H9 (cell line): Measurements from ENCODE around the gene WASF3. TPM values are rescaled to one million over a fixed set of nuclear protein-coding genes. Genes with fewer than 3 reads are reported as not detected.

Experiments
- DNase-seq: peaks from one replicate; pipeline ENCODE4 v3.0.0-alpha.2; 2017
- H2AFZ ChIP-seq: one replicate; pipeline ENCODE4 v1.6.1; 2013; ENCODE audit warnings: mild to moderate bottlenecking, low read length, control low read depth, moderate library complexity
- H2AK5ac ChIP-seq: 2 replicates; pipeline ENCODE4 v1.6.1; 2013; ENCODE audit warnings: low read length, control low read depth, mixed read lengths; ENCODE audit not compliant: insufficient read length
- H2BK120ac ChIP-seq: one replicate; pipeline ENCODE4 v1.6.1; 2013; ENCODE audit warnings: low read depth, mild to moderate bottlenecking, low read length, control low read depth, inconsistent platforms; ENCODE audit not compliant: poor library complexity, severe bottlenecking
- H2BK12ac ChIP-seq: 2 replicates; pipeline ENCODE4 v1.6.1; 2013; ENCODE audit warnings: low read length, control low read depth, mixed read lengths, low read depth; ENCODE audit not compliant: insufficient read length
- H2BK15ac ChIP-seq: 2 replicates; pipeline ENCODE4 v1.6.1; 2013; ENCODE audit warnings: low read depth, low read length, control low read depth
- H2BK20ac ChIP-seq: one replicate; pipeline ENCODE4 v1.6.1; 2013; ENCODE audit warnings: low read depth, mild to moderate bottlenecking, low read length, control low read depth, inconsistent platforms; ENCODE audit not compliant: poor library complexity, severe bottlenecking
- H2BK5ac ChIP-seq: 2 replicates; pipeline ENCODE4 v1.6.1; 2013; ENCODE audit warnings: low read length, control low read depth, mixed read lengths; ENCODE audit not compliant: insufficient read length
- H3K14ac ChIP-seq: 2 replicates; pipeline ENCODE4 v1.6.1; 2013; ENCODE audit warnings: low read length, control low read depth; ENCODE audit not compliant: insufficient read depth
- H3K18ac ChIP-seq: 2 replicates; pipeline ENCODE4 v1.6.1; 2013; ENCODE audit warnings: low read depth, mild to moderate bottlenecking, mixed read lengths, low read length, control low read depth; ENCODE audit not compliant: insufficient read length
- H3K23ac ChIP-seq: 2 replicates; pipeline ENCODE4 v1.6.1; 2013; ENCODE audit warnings: low read length, control low read depth, mixed read lengths, low read depth; ENCODE audit not compliant: insufficient read length
- H3K23me2 ChIP-seq: 2 replicates; pipeline ENCODE4 v1.6.1; 2013; ENCODE audit warnings: low read depth, mild to moderate bottlenecking, mixed read lengths, low read length, control low read depth; ENCODE audit not compliant: insufficient read length, poor library complexity, severe bottlenecking
- H3K27ac ChIP-seq: 2 replicates; pipeline ENCODE4 v1.5.1; 2013; ENCODE audit warnings: low read length, control low read depth, mixed read lengths, low read depth; ENCODE audit not compliant: insufficient read length
- H3K27me3 ChIP-seq: 2 replicates; pipeline ENCODE4 v1.6.1; 2013; ENCODE audit warnings: low read length, control low read depth, inconsistent platforms; ENCODE audit not compliant: insufficient read depth
- H3K4ac ChIP-seq: 2 replicates; pipeline ENCODE4 v1.6.1; 2013; ENCODE audit warnings: low read depth, mild to moderate bottlenecking, control low read depth, inconsistent platforms, low read length, moderate library complexity
- H3K4me1 ChIP-seq: 2 replicates; pipeline ENCODE4 v1.6.1; 2013; ENCODE audit warnings: low read length, control low read depth, inconsistent platforms; ENCODE audit not compliant: insufficient read depth
- H3K4me2 ChIP-seq: 2 replicates; pipeline ENCODE4 v1.6.1; 2013; ENCODE audit warnings: low read length, control low read depth, mixed read lengths; ENCODE audit not compliant: insufficient read length, insufficient read depth
- H3K56ac ChIP-seq: 2 replicates; pipeline ENCODE4 v1.6.1; 2013; ENCODE audit warnings: low read depth, mild to moderate bottlenecking, mixed read lengths, low read length, control low read depth; ENCODE audit not compliant: insufficient read length
- H3K79me1 ChIP-seq: 2 replicates; pipeline ENCODE4 v1.6.1; 2013; ENCODE audit warnings: low read depth, mild to moderate bottlenecking, moderate library complexity, low read length, control low read depth, inconsistent platforms; ENCODE audit not compliant: insufficient read depth, poor library complexity, severe bottlenecking
- H3K79me2 ChIP-seq: 2 replicates; pipeline ENCODE4 v1.6.1; 2013; ENCODE audit warnings: low read length, control low read depth, inconsistent platforms; ENCODE audit not compliant: insufficient read depth
- H3K9ac ChIP-seq: 2 replicates; pipeline ENCODE4 v1.6.1; 2013; ENCODE audit warnings: low read length, control low read depth, mixed read lengths; ENCODE audit not compliant: insufficient read length; ENCODE audit errors: extremely low read depth
- H3K9me3 ChIP-seq: one replicate; pipeline ENCODE4 v1.6.1; 2013; ENCODE audit warnings: low read depth, low read length, inconsistent platforms; ENCODE audit not compliant: control insufficient read depth
- H3T11ph ChIP-seq: one replicate; pipeline ENCODE4 v1.6.1; 2013; ENCODE audit warnings: mild to moderate bottlenecking, low read length, control low read depth, inconsistent platforms
- H4K20me1 ChIP-seq: one replicate; pipeline ENCODE4 v1.6.1; 2013; ENCODE audit not compliant: control insufficient read depth, insufficient read length, insufficient read depth
- H4K5ac ChIP-seq: 2 replicates; pipeline ENCODE4 v1.6.1; 2013; ENCODE audit warnings: low read depth, mild to moderate bottlenecking, mixed read lengths, low read length, control low read depth; ENCODE audit not compliant: insufficient read length
- H4K8ac ChIP-seq: replicated peaks from 2 replicates; pipeline ENCODE4 v1.6.1; 2013; ENCODE audit warnings: low read length, control low read depth, mixed read lengths, low read depth; ENCODE audit not compliant: insufficient read length
- H4K91ac ChIP-seq: 2 replicates; pipeline ENCODE4 v1.6.1; 2013; ENCODE audit warnings: low read depth, mild to moderate bottlenecking, moderate library complexity, mixed read lengths, low read length, control low read depth; ENCODE audit not compliant: insufficient read length
- H3K27ac Mint-ChIP-seq, 3 experiments: 2 replicates in 2 of 3; 3 replicates in 1 of 3; pipeline ENCODE4 v1.8.0; 2020 to 2021; ENCODE audit warnings: mixed read lengths in 3 of 3, mild to moderate bottlenecking in 1 of 3, moderate library complexity in 1 of 3
- H3K27me3 Mint-ChIP-seq: 2 replicates; pipeline ENCODE4 v1.8.0; 2021; ENCODE audit warnings: low read depth, mild to moderate bottlenecking, moderate library complexity, mixed read lengths
- H3K36me3 Mint-ChIP-seq, 3 experiments: 2 replicates in 2 of 3; 3 replicates in 1 of 3; pipeline ENCODE4 v1.8.0; 2020 to 2021; ENCODE audit warnings: low read depth in 3 of 3, mixed read lengths in 3 of 3; ENCODE audit not compliant: insufficient read depth in 1 of 3
- H3K4me1 Mint-ChIP-seq, 2 experiments: 2 replicates each; pipeline ENCODE4 v1.8.0; 2020; ENCODE audit warnings: mixed read lengths in 2 of 2
- H3K4me3 Mint-ChIP-seq, 2 experiments: 2 replicates in 1 of 2; 3 replicates in 1 of 2; pipeline ENCODE4 v1.8.0; 2020 to 2021; ENCODE audit warnings: mild to moderate bottlenecking in 2 of 2, mixed read lengths in 2 of 2, moderate library complexity in 1 of 2
- H3K9me3 Mint-ChIP-seq, 2 experiments: 2 replicates in 1 of 2; 3 replicates in 1 of 2; pipeline ENCODE4 v1.8.0; 2020; ENCODE audit warnings: mild to moderate bottlenecking in 2 of 2, mixed read lengths in 2 of 2, moderate library complexity in 1 of 2
- CTCF ChIP-seq: fragments of 200-600 bp; sonication (generic); conservative IDR thresholded peaks from 3 replicates; pipeline ENCODE4 v1.8.0; 2021; ENCODE audit warnings: antibody characterized with exemption, mild to moderate bottlenecking
- WGBS: extraction: QIAGEN DNeasy Blood & Tissue Kit; methylation state at CpG from one replicate; pipeline ENCODE4 v1.1.7; 2013; ENCODE audit warnings: missing lambda C conversion rate, low lambda C conversion rate, mixed read lengths; ENCODE audit not compliant: insufficient read length; ENCODE audit errors: extremely low coverage; 5-methylcytosine and 5-hydroxymethylcytosine counted together
- total RNA-seq: library from RNA; stranded (reverse); gene quantifications from 2 replicates; pipeline ENCODE4 v1.2.1, GENCODE V29; 2021

Gene WASF3
- total RNA-seq, 1 experiment from 2014 or later, result 22.2 TPM

- TF ChIP-seq CTCF, result no peak
- no peak overlapping the region for H2BK5ac ChIP-seq
- no peak overlapping the region for H2BK12ac ChIP-seq
- no peak overlapping the region for H2AK5ac ChIP-seq
- no peak for DNase-seq
- no peak overlapping the region for H3K23ac ChIP-seq
- H3T11ph ChIP-seq, result no peak overlapping the region
- H3K9ac ChIP-seq, result no peak overlapping the region
- H3K4me2 ChIP-seq, result no peak overlapping the region
- no peak overlapping the region for H2BK15ac ChIP-seq
- H4K5ac ChIP-seq, result no peak overlapping the region
- no CpG with 5 or more reads among the region's 7 CpGs for WGBS
- no peak overlapping the region for H3K27ac ChIP-seq
- H3K56ac ChIP-seq, result no peak overlapping the region
- no peak overlapping the region for H3K27ac Mint-ChIP-seq
- H4K8ac ChIP-seq, result no peak overlapping the region
- H3K27me3 Mint-ChIP-seq, result peaks cover 9% of the 10 kb centered on the region
- H3K4ac ChIP-seq, result no peak overlapping the region
- H3K9me3 Mint-ChIP-seq, result peaks cover 14 to 15% of the 10 kb centered on the region in 2 experiments
- H3K79me2 ChIP-seq, result no peaks in the 10 kb centered on the region
- no peak overlapping the region for H3K18ac ChIP-seq
- H3K36me3 Mint-ChIP-seq, result peaks cover 5 to 11% (median 5%) of the 10 kb centered on the region in 3 experiments; a peak in 6 of 7 replicates
- H4K20me1 ChIP-seq, result peaks cover 4% of the 10 kb centered on the region
- H3K4me1 Mint-ChIP-seq, result peaks cover 20 to 24% of the 10 kb centered on the region in 2 experiments
- H3K14ac ChIP-seq, result no peak overlapping the region
- H2BK20ac ChIP-seq, result no peak overlapping the region
- no peak overlapping the region for H2BK120ac ChIP-seq
- no peaks in the 10 kb centered on the region for H3K79me1 ChIP-seq
- H3K9me3 ChIP-seq, result no peaks in the 10 kb centered on the region
- no peak overlapping the region for H2AFZ ChIP-seq
- H3K4me1 ChIP-seq, result no peaks in the 10 kb centered on the region
- H3K4me3 Mint-ChIP-seq, result no peak overlapping the region
- no peak overlapping the region for H4K91ac ChIP-seq
- H3K23me2 ChIP-seq, result no peaks in the 10 kb centered on the region
- H3K27me3 ChIP-seq, result no peaks in the 10 kb centered on the region
Observed at GRCh38 chr13:26709461-26709860, 152.0 kb downstream of the WASF3 start.
